HT-29 (cell line): Measurements from ENCODE around the gene ANAPC5. TPM values are rescaled to one million over a fixed set of nuclear protein-coding genes. Genes with fewer than 3 reads are reported as not detected.
"Not testable (repeated sequence)": the region's sequence is repeated elsewhere in the genome, so short reads cannot be mapped to it uniquely, and the experiment has no call there.

Source experiments
- DNase-seq: peaks from one replicate; pipeline ENCODE4 v3.0.0-alpha.2; 2015; ENCODE audit warnings: low spot score
- total RNA-seq: library from RNA; depleted of rRNA; stranded (reverse); fragments of >200 nt; shearing (Covaris generic); gene quantifications from 2 replicates; pipeline ENCODE4 v1.2.3, GENCODE V29; 2014; rRNA removed

The ANAPC5 gene, protein sequence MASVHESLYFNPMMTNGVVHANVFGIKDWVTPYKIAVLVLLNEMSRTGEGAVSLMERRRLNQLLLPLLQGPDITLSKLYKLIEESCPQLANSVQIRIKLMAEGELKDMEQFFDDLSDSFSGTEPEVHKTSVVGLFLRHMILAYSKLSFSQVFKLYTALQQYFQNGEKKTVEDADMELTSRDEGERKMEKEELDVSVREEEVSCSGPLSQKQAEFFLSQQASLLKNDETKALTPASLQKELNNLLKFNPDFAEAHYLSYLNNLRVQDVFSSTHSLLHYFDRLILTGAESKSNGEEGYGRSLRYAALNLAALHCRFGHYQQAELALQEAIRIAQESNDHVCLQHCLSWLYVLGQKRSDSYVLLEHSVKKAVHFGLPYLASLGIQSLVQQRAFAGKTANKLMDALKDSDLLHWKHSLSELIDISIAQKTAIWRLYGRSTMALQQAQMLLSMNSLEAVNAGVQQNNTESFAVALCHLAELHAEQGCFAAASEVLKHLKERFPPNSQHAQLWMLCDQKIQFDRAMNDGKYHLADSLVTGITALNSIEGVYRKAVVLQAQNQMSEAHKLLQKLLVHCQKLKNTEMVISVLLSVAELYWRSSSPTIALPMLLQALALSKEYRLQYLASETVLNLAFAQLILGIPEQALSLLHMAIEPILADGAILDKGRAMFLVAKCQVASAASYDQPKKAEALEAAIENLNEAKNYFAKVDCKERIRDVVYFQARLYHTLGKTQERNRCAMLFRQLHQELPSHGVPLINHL
- total RNA-seq = 108 and 117 TPM in 2 replicates

DNA sequence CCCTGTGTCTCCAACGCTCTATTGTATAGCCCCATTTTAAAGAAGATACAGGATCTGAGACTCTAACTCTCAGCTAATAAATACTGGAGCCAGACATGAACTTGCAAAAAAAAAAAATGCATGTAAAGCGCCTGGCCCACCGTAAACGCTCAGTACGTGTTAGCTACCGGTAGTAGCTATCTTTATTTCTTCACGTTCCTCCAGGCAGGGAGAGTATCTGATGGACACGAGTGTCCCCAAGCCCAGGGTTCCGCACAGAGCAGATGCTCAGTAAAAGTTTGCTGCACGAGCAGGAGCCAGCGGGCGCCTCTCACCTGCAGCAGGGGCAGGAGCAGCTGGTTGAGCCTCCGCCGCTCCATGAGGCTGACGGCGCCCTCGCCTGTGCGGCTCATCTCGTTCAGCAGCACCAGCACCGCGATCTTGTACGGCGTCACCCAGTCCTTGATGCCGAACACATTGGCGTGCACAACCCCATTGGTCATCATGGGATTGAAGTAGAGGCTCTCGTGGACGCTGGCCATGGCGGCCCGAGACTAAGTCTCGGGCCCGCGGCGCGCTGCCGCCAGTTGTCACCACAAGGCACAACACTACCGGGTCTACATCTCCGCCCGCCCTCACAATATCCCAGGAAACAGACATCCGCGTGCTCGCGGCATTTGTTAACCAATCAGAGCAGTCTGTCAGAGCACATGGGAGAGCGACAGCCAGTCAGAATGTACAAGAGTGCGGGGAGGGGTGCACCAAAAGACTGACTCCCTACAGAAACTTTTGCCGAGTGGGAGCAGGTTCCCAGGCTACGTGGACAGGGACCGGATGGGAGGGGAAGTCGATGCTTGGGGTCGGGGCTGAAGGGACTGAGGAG is at the start of gene ANAPC5:
ANAPC5 (minus strand) TSS at position 592 of the 862 bp plus-strand sequence; CDS start at position 521, 71 bp downstream.
- DNase-seq = peak; percentile 98

DNA sequence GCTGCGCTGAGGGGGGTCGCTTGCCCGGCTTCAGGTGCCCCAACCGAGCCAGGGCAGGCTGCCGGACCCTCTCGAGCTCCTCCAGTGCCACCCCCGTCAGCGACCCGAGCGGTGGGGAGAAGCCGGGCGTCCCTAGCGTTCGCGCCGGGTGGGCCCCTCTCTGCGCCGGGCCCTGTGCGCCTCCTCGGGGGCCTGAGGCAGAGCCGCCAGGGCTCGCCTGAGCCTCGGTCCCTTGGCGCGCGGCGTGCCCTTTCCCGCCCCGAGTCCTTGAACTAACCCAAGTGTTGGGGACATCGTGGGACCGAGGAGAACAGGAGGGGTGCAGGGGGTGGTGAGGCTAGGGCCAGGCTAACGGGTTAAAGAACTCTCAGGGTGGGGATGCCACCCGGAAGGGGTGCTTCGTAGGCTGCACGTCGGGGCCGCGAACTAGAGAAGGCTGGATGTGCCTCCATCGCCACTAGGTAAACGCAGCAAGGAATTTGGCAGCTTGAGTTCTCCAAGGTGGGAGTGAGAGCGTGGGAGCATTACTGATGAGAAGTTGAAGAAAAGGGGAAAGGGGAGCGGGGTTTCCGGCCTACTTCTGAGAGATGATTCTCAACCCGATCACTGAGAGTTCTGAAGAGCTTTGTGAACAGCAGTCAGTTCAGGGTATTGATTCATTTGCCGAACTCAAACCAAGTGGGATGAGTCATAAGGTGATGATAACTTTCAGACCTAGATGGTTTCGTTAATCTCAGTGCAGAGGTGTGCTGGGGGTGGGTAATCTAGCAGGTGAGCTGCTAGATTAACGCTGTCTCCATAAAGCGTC is 48.3 kb upstream of the ANAPC5 start:
- DNase-seq = peak; percentile 61

DNA sequence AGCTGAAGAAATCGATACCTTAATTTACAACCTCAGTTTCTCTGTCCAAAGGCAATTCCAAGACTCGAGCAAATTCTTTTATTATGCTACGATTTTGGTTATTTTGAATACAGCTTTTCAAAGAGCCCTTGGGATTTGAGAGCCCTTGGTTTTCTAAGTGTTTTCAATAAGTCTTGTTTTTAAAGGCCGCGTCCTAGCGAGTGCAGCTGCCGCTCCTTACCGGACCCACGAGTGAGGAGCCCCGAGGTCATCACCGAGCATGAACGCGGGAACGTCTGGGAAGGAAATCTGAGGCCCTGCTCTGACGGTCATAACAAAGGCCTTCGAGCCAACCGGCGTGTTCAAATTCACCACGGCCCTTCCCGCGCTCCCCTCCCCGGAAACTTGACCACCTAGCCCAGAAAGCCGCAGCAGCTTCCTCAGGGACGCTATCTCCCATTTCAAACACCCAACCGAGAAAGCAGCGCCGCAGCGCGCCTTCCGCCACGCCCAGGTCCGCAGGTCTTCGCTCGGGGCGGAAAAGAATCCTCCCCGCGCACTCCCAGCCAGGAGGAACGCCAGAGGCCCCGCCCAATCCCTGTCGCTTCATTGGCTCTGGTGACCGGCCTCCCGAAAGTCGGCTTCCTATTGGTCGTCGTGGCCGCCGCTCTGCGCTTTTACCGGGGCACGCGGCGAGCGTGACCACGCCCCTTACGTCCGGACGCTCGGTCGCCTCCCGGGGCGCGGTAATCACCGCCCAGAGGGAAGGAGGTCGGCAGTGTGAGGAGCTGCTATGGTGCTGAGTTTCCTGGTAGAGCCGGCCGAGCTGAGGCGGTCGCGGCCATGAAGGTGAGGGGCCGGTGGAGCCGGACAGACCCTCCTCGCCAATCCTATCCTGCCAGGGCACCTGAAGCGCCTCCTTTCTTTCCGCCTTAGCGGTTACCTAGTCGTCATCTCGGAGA is 47.5 kb upstream of the ANAPC5 start, which contains the start of gene RNF34:
RNF34 (plus strand) TSS at position 728 of the 941 bp plus-strand sequence; CDS start at position 823, 95 bp downstream.
- peak; percentile 99 for DNase-seq

DNA sequence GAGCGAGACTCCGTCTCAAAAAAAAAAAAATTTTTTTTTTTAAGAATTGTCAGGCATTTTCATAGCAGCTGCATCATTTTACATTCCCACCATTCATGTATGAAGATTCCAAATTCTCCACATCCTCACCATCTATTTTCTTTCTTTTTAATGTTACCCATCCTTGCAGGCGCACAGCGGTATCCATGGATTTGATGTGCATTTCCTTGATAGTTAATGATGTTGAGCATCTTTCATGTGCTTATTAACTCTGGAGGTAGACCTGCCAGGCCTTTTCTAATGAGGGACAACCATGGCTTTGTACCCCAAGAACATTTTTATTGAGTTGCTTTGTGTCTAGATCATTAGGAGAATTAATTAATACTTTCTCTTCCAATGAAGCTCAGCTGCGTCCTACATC is 46.1 kb upstream of the ANAPC5 start:
- DNase-seq = no peak

DNA sequence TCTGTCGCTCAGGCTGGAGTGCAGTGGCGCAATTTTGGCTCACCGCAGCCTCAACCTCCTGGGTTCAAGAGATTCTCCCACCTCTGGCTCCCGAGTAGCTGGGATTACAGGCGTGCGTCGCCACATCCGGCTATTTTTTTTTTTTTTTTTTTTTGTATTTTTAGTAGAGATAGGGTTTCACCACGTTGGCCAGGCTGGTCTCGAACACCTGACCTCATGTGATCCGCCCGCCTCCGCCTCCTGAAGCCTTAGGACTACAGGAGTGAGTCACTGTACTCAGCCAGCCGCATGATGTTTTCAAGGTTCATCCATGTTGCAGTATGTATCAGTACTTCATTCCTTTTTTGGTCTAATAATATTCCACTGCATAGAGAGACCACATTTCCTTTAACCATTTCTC is 45.3 kb upstream of the ANAPC5 start:
- DNase-seq = no peak

DNA sequence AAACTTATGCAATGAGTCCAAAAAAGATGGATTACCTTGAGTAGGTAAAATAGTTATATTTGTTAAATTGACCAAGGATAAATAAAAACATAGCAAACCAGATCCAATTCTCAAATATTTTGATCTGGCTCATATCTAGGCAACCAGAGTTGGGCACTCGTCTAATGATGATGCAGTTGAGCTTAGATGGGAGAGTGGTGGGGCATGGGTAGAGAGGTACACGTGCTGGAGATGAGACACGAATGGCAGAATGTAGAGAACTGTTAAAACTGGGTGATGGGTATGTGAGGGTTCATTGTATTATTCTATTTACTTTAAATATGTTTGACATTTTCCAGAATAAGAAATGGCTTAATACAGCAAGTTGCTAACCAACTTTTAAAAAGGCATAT is 40.1 kb upstream of the ANAPC5 start:
- DNase-seq = no peak

DNA sequence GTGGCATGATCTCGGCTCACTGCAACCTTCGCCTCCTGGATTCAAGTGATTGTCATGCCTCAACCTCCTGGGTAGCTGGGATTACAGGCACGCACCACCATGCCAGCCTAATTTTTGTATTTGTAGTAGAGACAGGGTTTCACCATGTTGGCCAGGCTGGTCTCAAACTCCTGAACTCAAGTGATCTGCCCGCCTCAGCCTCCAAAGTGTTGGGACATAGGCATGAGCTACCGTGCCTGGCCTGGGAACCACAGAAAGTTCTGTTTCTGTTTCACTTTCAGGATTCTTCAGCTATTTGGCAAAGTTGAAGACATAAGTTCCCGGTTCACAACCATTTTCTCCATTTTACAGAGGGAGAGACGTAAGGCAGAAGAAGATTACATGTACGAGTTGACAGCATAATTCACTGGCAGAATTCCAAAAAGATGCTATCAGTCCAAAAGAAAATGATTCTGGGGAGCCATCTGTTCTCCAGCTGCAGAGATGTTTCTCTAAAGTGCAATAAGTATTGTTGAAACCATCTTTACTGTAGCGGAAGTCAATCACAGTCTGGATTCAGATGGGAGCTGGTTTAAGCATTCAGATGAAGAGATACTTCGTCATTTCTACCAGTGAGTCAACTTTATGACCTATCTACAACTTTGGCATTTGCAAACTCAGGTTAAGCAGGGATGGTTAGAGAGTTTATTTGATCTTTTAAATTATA is 39.6 kb upstream of the ANAPC5 start:
- DNase-seq = no peak

DNA sequence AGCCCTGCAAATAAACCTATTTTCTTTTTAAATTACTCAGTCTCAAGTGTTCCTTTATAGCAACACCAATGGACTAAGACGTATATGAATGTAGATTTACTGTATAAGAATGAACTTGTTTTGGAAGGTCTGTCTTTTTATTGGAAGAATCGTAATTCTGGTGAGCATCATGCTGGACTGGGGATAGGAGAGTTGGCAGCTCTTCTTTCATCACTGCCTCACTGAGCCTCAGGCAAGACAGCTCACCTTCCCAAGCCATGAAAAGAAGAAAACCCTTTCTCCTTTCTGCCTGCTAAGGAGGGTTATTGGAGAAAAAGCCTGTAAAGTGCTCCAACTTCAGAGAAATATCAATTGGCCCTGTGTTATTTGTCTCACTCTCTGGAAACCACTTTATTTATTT is 38.6 kb upstream of the ANAPC5 start:
- no peak for DNase-seq

DNA sequence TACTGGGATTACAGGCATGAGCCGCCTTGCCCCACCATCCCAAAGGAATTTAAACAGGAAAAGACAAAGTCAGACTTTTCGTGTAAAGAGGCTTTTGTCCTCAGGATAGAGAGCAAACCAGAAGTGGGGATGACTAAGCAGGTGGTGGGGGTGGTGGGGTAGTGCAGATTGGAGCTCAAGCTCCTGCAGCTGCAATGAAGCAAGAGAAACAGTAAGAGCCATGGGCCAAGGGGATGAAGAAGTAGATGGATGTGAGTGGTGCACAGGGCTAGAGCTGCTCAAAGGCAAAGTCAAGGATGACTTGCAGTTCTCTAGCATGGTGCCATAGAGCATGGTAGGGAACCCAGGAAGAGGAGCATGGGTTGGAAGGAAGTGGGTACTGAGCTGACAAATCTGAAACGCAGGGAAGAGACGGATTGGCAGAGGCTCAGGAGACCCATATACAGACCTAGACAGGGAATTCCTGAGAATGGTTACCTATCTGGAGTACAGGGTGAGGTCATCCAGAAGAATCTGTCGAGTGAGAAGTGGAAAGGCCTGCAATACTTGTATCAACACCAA is 36.3 kb upstream of the ANAPC5 start:
- DNase-seq = peak; percentile 9

DNA sequence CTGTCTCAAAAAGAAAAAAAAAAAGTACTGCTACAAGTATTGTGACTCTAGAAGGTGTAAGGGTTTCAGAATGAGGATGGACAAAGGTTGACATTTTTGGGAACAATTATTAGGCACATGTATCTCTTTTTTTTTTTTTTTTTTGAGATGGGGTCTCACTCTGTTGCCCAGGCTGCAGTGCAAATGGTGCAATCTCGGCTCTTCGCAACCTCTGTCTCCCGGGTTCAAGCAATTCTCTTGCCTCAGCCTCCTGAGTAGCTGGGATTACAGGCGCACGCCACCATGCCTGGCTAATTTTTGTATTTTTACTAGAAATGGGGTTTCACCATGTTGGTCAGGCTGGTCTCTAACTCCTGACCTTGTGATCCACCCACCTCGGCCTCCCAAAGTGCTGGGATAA is 32.7 kb upstream of the ANAPC5 start:
- DNase-seq = not testable (repeated sequence)

DNA sequence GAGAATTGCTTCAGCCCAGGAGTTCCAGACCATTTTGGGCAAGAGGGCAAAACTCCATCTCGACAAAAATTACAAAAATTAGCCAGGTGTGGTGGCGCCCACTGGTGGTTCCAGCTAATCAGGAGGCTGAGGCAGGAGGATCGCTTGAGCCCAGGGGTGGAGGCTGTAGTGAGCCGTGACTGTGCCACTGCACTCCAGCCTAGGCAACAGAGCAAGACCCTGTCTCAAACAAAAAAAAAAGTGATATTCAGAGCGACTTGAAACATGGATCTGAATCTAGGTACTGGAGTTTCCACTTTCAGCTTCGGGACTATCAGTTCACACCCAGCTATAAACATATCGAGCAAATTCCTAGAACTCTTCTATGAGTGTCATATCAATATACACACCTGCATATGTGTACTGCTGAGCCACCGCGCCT is 31.4 kb upstream of the ANAPC5 start:
- DNase-seq = no peak

DNA sequence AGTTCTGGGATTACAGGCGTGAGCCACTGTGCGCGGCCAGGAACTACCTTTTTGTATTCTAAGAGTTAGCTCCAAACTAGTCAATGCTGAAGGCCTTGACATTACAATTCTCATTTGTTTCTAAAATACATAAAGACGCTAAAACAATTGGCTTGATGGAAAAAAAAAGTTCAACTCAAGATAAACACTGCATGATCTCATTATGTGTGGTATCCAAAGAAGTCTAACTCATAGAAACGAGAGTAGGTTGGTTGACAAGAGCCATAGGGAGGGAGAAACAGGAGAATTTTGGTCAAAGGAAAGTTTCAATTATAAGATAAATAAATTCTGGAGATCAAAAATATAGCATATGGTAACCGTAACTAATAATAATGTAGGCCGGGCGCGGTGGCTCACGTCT is 27.7 kb upstream of the ANAPC5 start:
- DNase-seq = no peak

DNA sequence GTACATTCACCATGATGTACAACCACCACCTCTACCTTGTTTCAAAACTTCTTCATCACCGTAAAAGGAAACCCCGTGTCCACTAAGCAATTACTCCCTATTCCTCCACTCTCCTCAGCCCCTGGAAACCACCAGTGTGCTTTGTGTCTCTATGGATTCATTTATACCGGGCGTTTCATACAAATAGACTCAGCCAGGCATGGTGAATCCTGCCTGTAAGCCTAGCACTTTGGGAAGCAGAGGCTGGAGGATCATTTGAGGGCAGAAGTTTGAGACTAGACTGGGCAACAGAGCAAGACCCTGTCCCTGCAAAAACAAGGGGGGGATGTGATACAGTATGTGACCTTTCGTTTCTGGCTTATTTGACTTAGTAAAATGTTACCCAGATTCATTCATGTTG is 26.5 kb upstream of the ANAPC5 start:
- no peak for DNase-seq

DNA sequence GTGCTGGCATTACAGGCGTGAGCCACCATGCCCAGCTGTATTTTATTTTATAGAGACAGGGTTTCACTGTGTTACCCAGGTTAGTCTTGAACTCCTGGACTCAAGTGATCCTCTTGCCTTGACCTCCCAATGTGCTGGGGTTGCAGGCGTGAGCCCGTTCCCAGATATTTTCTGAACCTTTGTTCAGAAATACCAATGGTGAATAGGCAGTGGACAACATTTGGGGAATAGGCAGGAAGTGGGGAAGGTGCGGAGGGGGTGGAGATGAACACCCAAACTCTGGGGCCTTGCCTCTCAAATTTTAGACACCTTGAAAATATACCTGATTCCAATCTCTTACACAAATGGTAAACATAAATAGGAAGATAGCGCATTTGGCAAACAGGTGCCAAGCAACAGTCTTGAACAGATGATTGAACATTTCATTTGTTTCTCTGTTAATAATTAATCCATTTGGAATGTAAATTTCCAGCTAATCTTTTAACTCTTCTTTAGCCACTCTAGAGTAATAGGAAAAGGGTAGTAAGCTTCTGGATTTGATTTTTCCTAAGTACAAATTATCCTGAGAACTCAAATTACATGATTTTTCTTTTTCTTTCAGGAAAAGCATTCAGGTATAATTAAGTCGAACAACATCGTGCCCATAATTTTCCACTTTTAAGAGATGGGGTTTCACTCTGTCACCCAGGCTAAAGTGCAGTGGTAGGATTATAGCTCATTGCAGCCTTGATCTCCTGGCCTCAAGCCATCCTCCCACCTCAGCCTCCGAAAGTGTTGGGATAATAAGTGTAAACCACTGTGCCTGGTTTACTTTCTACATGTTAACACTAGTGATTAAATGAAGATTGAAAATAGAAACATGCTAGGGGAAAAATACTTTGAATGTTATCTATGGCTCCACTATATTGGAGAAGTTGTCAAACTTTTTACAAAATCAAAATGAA is 24.8 kb upstream of the ANAPC5 start:
- DNase-seq = peak; percentile 15

DNA sequence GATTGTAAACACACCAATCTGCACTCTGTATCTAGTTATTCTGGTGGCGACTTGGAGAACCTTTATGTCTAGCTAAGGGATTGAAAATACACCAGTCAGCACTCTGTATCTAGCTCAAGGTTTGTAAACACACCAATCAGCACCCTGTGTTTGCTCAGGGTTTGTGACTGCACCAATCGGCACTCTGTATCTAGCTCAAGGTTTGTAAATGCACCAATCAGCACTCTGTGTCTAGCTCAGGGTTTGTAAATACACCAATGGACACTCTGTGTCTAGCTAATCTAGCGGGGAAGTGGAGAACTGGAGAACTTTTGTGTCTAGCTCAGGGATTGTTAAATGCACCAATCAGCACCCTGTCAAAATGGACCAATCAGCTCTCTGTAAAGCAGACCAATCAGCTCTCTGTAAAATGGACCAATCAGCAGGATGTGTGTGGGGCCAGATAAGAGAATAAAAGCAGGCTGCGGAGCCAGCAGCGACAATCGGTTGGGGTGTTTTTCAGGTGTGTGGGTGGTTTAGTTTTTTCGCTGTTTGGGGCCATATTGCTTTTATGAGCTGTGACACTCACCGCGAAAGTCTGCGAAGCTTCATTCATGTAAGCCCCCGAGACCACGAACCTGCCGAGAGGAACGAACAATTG is 22.9 kb upstream of the ANAPC5 start:
- DNase-seq = not testable (repeated sequence)

DNA sequence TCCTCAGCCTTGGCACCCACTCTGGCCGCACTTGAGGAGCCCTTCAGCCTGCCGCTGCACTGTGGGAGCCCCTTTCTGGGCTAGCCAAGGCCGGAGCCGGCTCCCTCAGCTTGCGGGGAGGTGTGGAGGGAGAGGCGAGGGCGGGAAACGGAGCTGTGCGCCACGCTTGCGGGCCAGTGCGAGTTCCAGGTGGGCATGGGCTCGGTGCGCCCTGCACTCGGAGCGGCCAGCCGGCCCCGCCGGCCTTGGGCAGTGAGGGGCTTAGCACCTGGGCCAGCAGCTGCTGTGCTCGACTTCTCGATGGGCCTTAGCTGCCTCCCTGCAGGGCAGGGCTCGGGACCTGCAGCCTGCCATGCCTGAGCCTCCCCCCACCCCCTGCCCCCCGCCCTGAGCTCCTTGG is 22.1 kb upstream of the ANAPC5 start:
- not testable (repeated sequence) for DNase-seq

DNA sequence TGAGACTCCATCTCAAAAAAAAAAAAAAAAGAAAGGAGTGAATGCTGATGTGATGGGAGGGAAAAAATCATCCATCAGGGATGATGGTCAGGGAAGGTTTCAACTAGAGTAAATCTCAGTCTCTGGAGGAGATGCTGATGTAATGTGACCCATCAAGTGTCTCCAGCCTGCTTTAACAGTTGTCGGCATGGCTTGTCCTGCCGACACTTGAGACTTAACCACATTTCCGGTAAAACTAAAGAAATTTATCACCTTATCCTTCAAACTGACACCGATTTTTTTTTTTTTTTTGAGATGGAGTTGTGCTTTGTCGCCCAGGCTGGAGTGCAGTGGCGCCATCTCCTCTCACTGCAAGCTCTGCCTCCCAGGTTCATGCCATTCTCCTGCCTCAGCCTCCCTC is 21.5 kb upstream of the ANAPC5 start:
- DNase-seq = no peak
